ENCODE measurements around the gene MAP4K2. TPM values are rescaled to one million over a fixed set of nuclear protein-coding genes. Genes with fewer than 3 reads are reported as not detected.

MAP4K2 gene
- total RNA-seq, 2 experiments from 2014 or later: 83.3 to 85.8 TPM

GRCh38 chr11:64763526-64764039 lies 39.4 kb downstream of the MAP4K2 start:
- no peak overlapping the region for H3K4me3 Mint-ChIP-seq

GRCh38 chr11:64762674-64763525 lies 40.1 kb downstream of the MAP4K2 start:
- no peaks in the 10 kb centered on the region for H3K9me3 Mint-ChIP-seq
- ChIA-PET POLR2A (interaction anchor here (0.8 to 2.4 kb wide), 7 partner anchors 10 to 334 kb away, joined by 3 to 9 read pairs (median 3); partner anchors contain the start of gene RASGRP2), CTCF (interaction anchor here (1.0 to 2.4 kb wide), 7 partner anchors 12 to 29 kb away, joined by 3 to 15 read pairs (median 4); partner anchors contain the start of genes RASGRP2 and SF1)
- H3K4me1 Mint-ChIP-seq (ENCODE audit: low read depth): peaks cover 64% of the 10 kb centered on the region
- H3K36me3 Mint-ChIP-seq: peaks cover 50% of the 10 kb centered on the region
- no peaks in the 10 kb centered on the region for H3K27me3 Mint-ChIP-seq
- intact Hi-C loops (cut with micrococcal nuclease): loop anchor here (2.0 kb wide), 1 partner anchor 18 kb away; the partner anchor contains the start of gene RASGRP2
- peak; percentile 29 for DNase-seq
- H3K27ac Mint-ChIP-seq: peak overlapping the region; percentile 80
- H3K4me3 Mint-ChIP-seq: no peak overlapping the region

More at GRCh38 chr11:64763526-64764039, 39.4 kb downstream of the MAP4K2 start:
- Mint-ChIP-seq H3K27me3 (no peaks in the 10 kb centered on the region), H3K9me3 (no peaks in the 10 kb centered on the region), H3K27ac (peak overlapping the region; percentile 80), H3K4me1 (ENCODE audit: low read depth) (peaks cover 71% of the 10 kb centered on the region), H3K36me3 (peaks cover 56% of the 10 kb centered on the region)
- ChIA-PET POLR2A (interaction anchor here (0.8 to 2.4 kb wide), 8 partner anchors 9 to 333 kb away, joined by 3 to 9 read pairs (median 3); partner anchors contain the start of gene RASGRP2), CTCF (interaction anchor here (0.7 to 2.4 kb wide), 5 partner anchors 11 to 75 kb away, joined by 3 to 15 read pairs (median 3); partner anchors contain the start of gene RASGRP2)
- DNase-seq: no peak
- intact Hi-C loops (cut with micrococcal nuclease): loop anchor here (2.0 kb wide), 1 partner anchor 19 kb away; the partner anchor contains the start of gene RASGRP2

GRCh38 chr11:64762277-64762673 lies 40.7 kb downstream of the MAP4K2 start:
- no peak overlapping the region for H3K4me3 Mint-ChIP-seq
- intact Hi-C loops (cut with micrococcal nuclease): loop anchor here (2.0 kb wide), 1 partner anchor 17 kb away; the partner anchor contains the start of gene RASGRP2
- H3K36me3 Mint-ChIP-seq: peaks cover 45% of the 10 kb centered on the region
- ChIA-PET CTCF (interaction anchor here (0.7 to 1.5 kb wide), 4 partner anchors 13 to 18 kb away, joined by 3 to 5 read pairs (median 4); partner anchors contain the start of genes RASGRP2 and SF1), POLR2A (interaction anchor here (2.4 kb wide), 1 partner anchor 11 kb away, joined by 9 read pairs; no protein-coding TSS in a partner anchor)
- DNase-seq: no peak
- peaks cover 58% of the 10 kb centered on the region for H3K4me1 Mint-ChIP-seq (ENCODE audit: low read depth)
- H3K9me3 Mint-ChIP-seq: no peaks in the 10 kb centered on the region
- H3K27me3 Mint-ChIP-seq: no peaks in the 10 kb centered on the region
- peak overlapping the region; percentile 80 for H3K27ac Mint-ChIP-seq

GRCh38 chr11:64760759-64761420 lies 42.1 kb downstream of the MAP4K2 start:
- Mint-ChIP-seq H3K36me3 (peaks cover 35% of the 10 kb centered on the region), H3K27ac (peak overlapping the region; percentile 84), H3K4me3 (no peak overlapping the region), H3K9me3 (no peaks in the 10 kb centered on the region), H3K27me3 (no peaks in the 10 kb centered on the region), H3K4me1 (ENCODE audit: low read depth) (peaks cover 47% of the 10 kb centered on the region)
- no peak for DNase-seq
- CTCF ChIA-PET: interaction anchor here (1.0 to 2.3 kb wide), 3 partner anchors 16 to 18 kb away, joined by 3 to 7 read pairs (median 3); no protein-coding TSS in a partner anchor
- POLR2A ChIA-PET: interaction anchor here (0.6 to 1.4 kb wide), 9 partner anchors 12 to 388 kb away, joined by 3 to 6 read pairs (median 3); partner anchors contain the start of gene RASGRP2
- intact Hi-C loops (cut with micrococcal nuclease): no loop called here

- DNase-seq: no peak
- no peak within 1 kb of the TSS for H3K4me3 Mint-ChIP-seq
- H3K36me3 Mint-ChIP-seq: peaks cover 28% of the 10 kb centered on the region
- H3K27ac Mint-ChIP-seq: peak within 1 kb of the TSS; percentile 84
- H3K9me3 Mint-ChIP-seq: no peaks in the 10 kb centered on the region
- intact Hi-C loops (cut with micrococcal nuclease): no loop called here
- CTCF ChIA-PET: interaction anchor here (0.8 to 2.3 kb wide), 5 partner anchors 8 to 17 kb away, joined by 3 to 7 read pairs (median 3); no protein-coding TSS in a partner anchor
- H3K27me3 Mint-ChIP-seq: no peaks in the 10 kb centered on the region
- POLR2A ChIA-PET: interaction anchor here (0.9 to 1.4 kb wide), 5 partner anchors 13 to 115 kb away, joined by 3 to 6 read pairs (median 3); partner anchors contain the start of gene RASGRP2
- peaks cover 40% of the 10 kb centered on the region for H3K4me1 Mint-ChIP-seq (ENCODE audit: low read depth)
Observed at GRCh38 chr11:64759722-64760719, 43.0 kb downstream of the MAP4K2 start, which contains the start of gene PYGM. Gene PYGM (minus strand): TSS chr11:64759974. CDS start chr11:64759898, 76 bp downstream.

- ChIA-PET POLR2A (interaction anchor here (1.3 to 1.4 kb wide), 2 partner anchors 13 to 15 kb away, joined by 3 to 6 read pairs; partner anchors contain the start of gene RASGRP2), CTCF (interaction anchor here (1.7 to 2.3 kb wide), 2 partner anchors 9 to 17 kb away, joined by 6 to 7 read pairs; no protein-coding TSS in a partner anchor)
- no peaks in the 10 kb centered on the region for H3K9me3 Mint-ChIP-seq
- H3K27ac Mint-ChIP-seq: no peak overlapping the region
- no peak for DNase-seq
- no peak overlapping the region for H3K4me3 Mint-ChIP-seq
- no peaks in the 10 kb centered on the region for H3K27me3 Mint-ChIP-seq
- intact Hi-C loops (cut with micrococcal nuclease): no loop called here
- H3K4me1 Mint-ChIP-seq (ENCODE audit: low read depth): peaks cover 32% of the 10 kb centered on the region
- peaks cover 20% of the 10 kb centered on the region for H3K36me3 Mint-ChIP-seq
Observed at GRCh38 chr11:64759131-64759721, 43.8 kb downstream of the MAP4K2 start.

GRCh38 chr11:64758330-64759079 lies 44.5 kb downstream of the MAP4K2 start:
- intact Hi-C loops (cut with micrococcal nuclease): no loop called here
- Mint-ChIP-seq H3K27ac (no peak overlapping the region), H3K36me3 (peaks cover 14% of the 10 kb centered on the region), H3K9me3 (no peaks in the 10 kb centered on the region), H3K4me3 (no peak overlapping the region), H3K27me3 (no peaks in the 10 kb centered on the region), H3K4me1 (ENCODE audit: low read depth) (peaks cover 25% of the 10 kb centered on the region)
- POLR2A ChIA-PET: interaction anchor here (0.6 kb wide), 1 partner anchor 14 kb away, joined by 3 read pairs; no protein-coding TSS in a partner anchor
- CTCF ChIA-PET: interaction anchor here (1.7 kb wide), 1 partner anchor 10 kb away, joined by 6 read pairs; no protein-coding TSS in a partner anchor
- DNase-seq: no peak

GRCh38 chr11:64757549-64758329 lies 45.3 kb downstream of the MAP4K2 start:
- Mint-ChIP-seq H3K4me3 (no peak overlapping the region), H3K27ac (no peak overlapping the region), H3K9me3 (no peaks in the 10 kb centered on the region), H3K27me3 (no peaks in the 10 kb centered on the region), H3K4me1 (ENCODE audit: low read depth) (peaks cover 17% of the 10 kb centered on the region), H3K36me3 (peaks cover 9% of the 10 kb centered on the region)
- no peak for DNase-seq
- intact Hi-C loops (cut with micrococcal nuclease): no loop called here
- CTCF ChIA-PET: interaction anchor here (0.8 to 1.7 kb wide), 2 partner anchors 10 to 13 kb away, joined by 3 to 6 read pairs; no protein-coding TSS in a partner anchor
- POLR2A ChIA-PET: interaction anchor here (0.6 kb wide), 1 partner anchor 15 kb away, joined by 3 read pairs; no protein-coding TSS in a partner anchor

Data from activated CD4-positive, alpha-beta memory T cell treated with anti-CD3 and anti-CD28 coated beads for 36 hours (primary cell).